IMR-90 (cell line): ENCODE results near the gene NOS1AP. TPM values are rescaled to one million over a fixed set of nuclear protein-coding genes. Genes with fewer than 3 reads are reported as not detected.

ENCODE experiments used
- ATAC-seq: fragments of 200-7000 bp; cut with Tn5 transposase; 2 replicates; pipeline ENCODE4 v1.9.1; 2020; ENCODE audit warnings: low read depth, mild to moderate bottlenecking, moderate library complexity
- BruUV-seq: library from RNA; stranded (reverse); fragments of 400-500 nt; replicated peaks from 2 replicates; lab custom pipeline; 2021; lab: Mats Ljungman, UMichigan
- CTCF ChIA-PET: fragments of 300-600 bp; formaldehyde crosslinking; extraction: SDS; loops from one replicate; lab custom pipeline; 2021; ENCODE audit warnings: antibody characterized with exemption; lab: Yijun Ruan, JAX
- POLR2A ChIA-PET: fragments of 300-600 bp; sonication (Branson Sonifier 250); formaldehyde crosslinking; loops from one replicate; lab custom pipeline; 2022; ENCODE audit warnings: antibody characterized with exemption; ENCODE audit not compliant: unreplicated experiment; lab: Charles Lee
- DNase-seq: peaks from one replicate; pipeline ENCODE4 v3.0.0; 2013
- H2AFZ ChIP-seq: replicated peaks from 2 replicates; pipeline ENCODE3; 2013; ENCODE audit warnings: low read length, mild to moderate bottlenecking; ENCODE audit not compliant: poor library complexity
- H2AK5ac ChIP-seq: 2 replicates; pipeline ENCODE4 v1.6.1; 2013; ENCODE audit warnings: low read depth, low read length, inconsistent platforms
- H2AK9ac ChIP-seq: replicated peaks from 2 replicates; pipeline ENCODE3; 2013; ENCODE audit warnings: mild to moderate bottlenecking, low read depth, low read length, moderate library complexity; ENCODE audit not compliant: poor library complexity
- H2BK120ac ChIP-seq: 2 replicates; pipeline ENCODE4 v1.6.1; 2013; ENCODE audit warnings: low read depth, low read length, inconsistent platforms
- H2BK15ac ChIP-seq: 3 replicates; pipeline ENCODE4 v1.6.1; 2013; ENCODE audit warnings: low read depth, low read length, inconsistent platforms
- H2BK20ac ChIP-seq: 2 replicates; pipeline ENCODE4 v1.6.1; 2013; ENCODE audit warnings: low read depth, mild to moderate bottlenecking, inconsistent platforms, low read length, moderate library complexity
- H2BK5ac ChIP-seq: 2 replicates; pipeline ENCODE4 v1.6.1; 2013; ENCODE audit warnings: mild to moderate bottlenecking, low read depth, low read length, inconsistent platforms; ENCODE audit not compliant: poor library complexity, severe bottlenecking
- H3K14ac ChIP-seq: replicated peaks from 2 replicates; pipeline ENCODE4 v1.6.1; 2013; ENCODE audit warnings: low read depth, low read length, inconsistent platforms
- H3K18ac ChIP-seq: 2 replicates; pipeline ENCODE4 v1.6.1; 2013; ENCODE audit warnings: low read depth, low read length, control low read depth
- H3K23ac ChIP-seq: 2 replicates; pipeline ENCODE4 v1.6.1; 2013; ENCODE audit warnings: low read depth, low read length, inconsistent platforms
- H3K27ac ChIP-seq: 2 replicates; pipeline ENCODE4 v1.5.1; 2013; ENCODE audit warnings: mild to moderate bottlenecking, control low read depth, low read length; ENCODE audit not compliant: insufficient read depth
- H3K27me3 ChIP-seq: 2 replicates; pipeline ENCODE4 v1.6.1; 2013; ENCODE audit warnings: low read length; ENCODE audit not compliant: control insufficient read depth, insufficient read depth
- H3K36me3 ChIP-seq: 2 replicates; pipeline ENCODE4 v1.6.1; 2013; ENCODE audit warnings: low read length, mixed read lengths; ENCODE audit not compliant: control insufficient read depth, insufficient read depth
- H3K4ac ChIP-seq: 2 replicates; pipeline ENCODE4 v1.6.1; 2013; ENCODE audit warnings: low read depth, low read length, inconsistent platforms
- H3K4me1 ChIP-seq: 2 replicates; pipeline ENCODE4 v1.6.1; 2013; ENCODE audit warnings: low read length, mixed read lengths; ENCODE audit not compliant: control insufficient read depth, insufficient read depth
- H3K4me2 ChIP-seq: 2 replicates; pipeline ENCODE4 v1.6.1; 2013; ENCODE audit warnings: low read depth, mild to moderate bottlenecking, control low read depth, low read length, moderate library complexity
- H3K4me3 ChIP-seq: 2 replicates; pipeline ENCODE4 v1.5.1; 2013; ENCODE audit warnings: low read depth, mild to moderate bottlenecking, control low read depth, low read length, moderate library complexity; ENCODE audit not compliant: insufficient read depth
- H3K56ac ChIP-seq: 2 replicates; pipeline ENCODE4 v1.6.1; 2013; ENCODE audit warnings: low read length, inconsistent platforms; ENCODE audit not compliant: insufficient read depth; ENCODE audit errors: extremely low read depth
- H3K79me1 ChIP-seq, 2 experiments: 2 replicates each; pipeline ENCODE4 v1.6.1; 2013; ENCODE audit warnings: low read length in 2 of 2, inconsistent platforms in 1 of 2, low read depth in 1 of 2
- H3K9ac ChIP-seq: 2 replicates; pipeline ENCODE4 v1.6.1; 2013; ENCODE audit warnings: low read depth, low read length, control low read depth
- H3K9me1 ChIP-seq: 2 replicates; pipeline ENCODE4 v1.6.1; 2013; ENCODE audit warnings: low read length, inconsistent platforms; ENCODE audit not compliant: insufficient read depth
- H3K9me3 ChIP-seq: 2 replicates; pipeline ENCODE4 v1.6.1; 2013; ENCODE audit warnings: low read length; ENCODE audit not compliant: control insufficient read depth, insufficient read depth
- H4K20me1 ChIP-seq: 2 replicates; pipeline ENCODE4 v1.6.1; 2013; ENCODE audit warnings: low read length, inconsistent platforms; ENCODE audit not compliant: insufficient read depth
- H4K5ac ChIP-seq: 2 replicates; pipeline ENCODE4 v1.6.1; 2013; ENCODE audit warnings: mild to moderate bottlenecking, low read depth, low read length, control low read depth
- H4K8ac ChIP-seq, 2 experiments: 2 replicates each; pipeline ENCODE4 v1.6.1; 2013; ENCODE audit warnings: low read depth in 2 of 2, low read length in 2 of 2, control low read depth in 1 of 2, inconsistent platforms in 1 of 2
- H4K91ac ChIP-seq: 2 replicates; pipeline ENCODE4 v1.6.1; 2013; ENCODE audit warnings: low read depth, low read length, inconsistent platforms; ENCODE audit not compliant: insufficient read depth
- CTCF ChIP-seq: conservative IDR thresholded peaks from 2 replicates; pipeline ENCODE4 v1.5.1; 2012; ENCODE audit warnings: mild to moderate bottlenecking, low read depth, low read length, improper control_type of control experiment
- FOS ChIP-seq: fragments of 150-350 bp; IDR thresholded peaks from 2 replicates; pipeline ENCODE4 v1.6.1; 2016; ENCODE audit warnings: low read depth, low read length
- MXI1 ChIP-seq: IDR thresholded peaks from 2 replicates; pipeline ENCODE4 v1.6.1; 2012; ENCODE audit warnings: low read depth, mild to moderate bottlenecking, low read length, moderate library complexity, borderline replicate concordance
- NFE2L2 ChIP-seq: fragments of 150-350 bp; IDR thresholded peaks from 2 replicates; pipeline ENCODE4 v1.6.1; 2016; ENCODE audit warnings: low read depth, mild to moderate bottlenecking, low read length
- POLR2A ChIP-seq: IDR thresholded peaks from 2 replicates; pipeline ENCODE4 v1.6.1; 2012; ENCODE audit warnings: mild to moderate bottlenecking, low read depth, low read length
- RFX5 ChIP-seq: IDR thresholded peaks from 2 replicates; pipeline ENCODE4 v1.8.0; 2012; ENCODE audit warnings: low read depth, mild to moderate bottlenecking, low read length, moderate library complexity
- USF2 ChIP-seq: fragments of 150-350 bp; IDR thresholded peaks from 2 replicates; pipeline ENCODE4 v1.6.1; 2017; ENCODE audit warnings: mild to moderate bottlenecking, antibody characterized with exemption, low read length, low read depth
- WGBS, 2 experiments: methylation state at CpG; one replicate each; pipeline versions ENCODE4 v1.1.5 to v1.1.7; 2013; ENCODE audit warnings: missing lambda C conversion rate in 2 of 2; ENCODE audit not compliant: insufficient read length in 1 of 2; ENCODE audit errors: extremely low coverage in 2 of 2; 5-methylcytosine and 5-hydroxymethylcytosine counted together
- dilution Hi-C: fragments of 300-500 bp; cut with HindIII; formaldehyde crosslinking; loops from one replicate; pipeline ENCODE4 v1.14.3; 2018; ENCODE audit warnings: low sequenced_read_pairs; ENCODE audit not compliant: unreplicated experiment
- in situ Hi-C: fragments of 300-500 bp; cut with MboI; formaldehyde crosslinking; loops from 3 replicates; pipeline ENCODE4 v1.14.3; 2019; ENCODE audit warnings: low sequenced_read_pairs, inconsistent platforms, mixed read lengths
- intact Hi-C: fragments of 100-400 bp; cut with micrococcal nuclease; formaldehyde crosslinking; loops from 2 replicates; pipeline ENCODE4 v1.10.0; 2022
- polyA plus RNA-seq, 3 experiments: library from polyadenylated mRNA; depleted of rRNA; stranded (reverse); fragments of >200 nt; gene quantifications; 2 replicates each; pipeline ENCODE4 v1.2.3, GENCODE V29; 2012; ENCODE audit warnings: low replicate concordance in 1 of 3
- total RNA-seq: library from RNA; depleted of rRNA; stranded (reverse); fragments of >200 nt; gene quantifications from 2 replicates; pipeline ENCODE4 v1.2.3, GENCODE V29; 2012

Gene NOS1AP
- total and polyA plus RNA-seq, 2 of the 4 experiments (the other 2 are of a cell fraction), result 0.18 to 0.19 TPM

- Histone ChIP-seq H2AK9ac (no peak overlapping the region), H3K9me1 (no peaks in the 10 kb centered on the region), H3K23ac (no peak overlapping the region), H3K18ac (no peak overlapping the region), H3K27me3 (peaks cover 10% of the 10 kb centered on the region), H3K9me3 (no peaks in the 10 kb centered on the region), H3K27ac (no peak overlapping the region), H4K5ac (no peak overlapping the region), H3K36me3 (no peaks in the 10 kb centered on the region), H4K20me1 (no peaks in the 10 kb centered on the region), H2BK5ac (no peak overlapping the region), H3K9ac (no peak overlapping the region), H4K91ac (no peak overlapping the region), H2AK5ac (no peak overlapping the region), H3K4me3 (no peak overlapping the region), H3K4ac (no peak overlapping the region), H3K4me1 (no peaks in the 10 kb centered on the region), H3K4me2 (no peak overlapping the region), H3K79me1 (no peaks in the 10 kb centered on the region), H2BK15ac (no peak overlapping the region), H3K56ac (no peak overlapping the region), H4K8ac (no peak overlapping the region), H2AFZ (no peak overlapping the region), H2BK20ac (no peak overlapping the region), H3K14ac (no peak overlapping the region), H2BK120ac (no peak overlapping the region)
- intact Hi-C loops, result no loop called here
- ATAC-seq (no peak), DNase-seq (no peak)
- ChIA-PET POLR2A (no interaction called here), CTCF (interaction anchor here (1.0 to 5.0 kb wide), 2 partner anchors 18 to 246 kb away, joined by 3 to 76 read pairs; no protein-coding TSS in a partner anchor)
- TF ChIP-seq POLR2A, result no peak
- no peak for TF ChIP-seq RFX5
- no peak for TF ChIP-seq NFE2L2
- TF ChIP-seq USF2, result no peak
- TF ChIP-seq MXI1, result no peak
- no peak for TF ChIP-seq CTCF
- TF ChIP-seq FOS, result no peak
- in situ Hi-C loops, result loop anchor here (5.0 kb wide), 1 partner anchor 251 kb away; no protein-coding TSS in a partner anchor
- BruUV-seq, result no TSS peak
- WGBS, 2 experiments, result no CpG with 5 or more reads among the region's 1 CpG
- dilution Hi-C loops, result no loop called here
These were observed 30.9 kb upstream of the NOS1AP start for GRCh38 chr1:162038624-162039023.
